Lower leg skin (tissue), 3 donors: ENCODE measurements around the gene TTLL1.
"Not testable (repeated sequence)": the region's sequence is repeated elsewhere in the genome, so short reads cannot be mapped to it uniquely, and the experiment has no call there.

Experiments
- CTCF ChIP-seq, 3 donors: fragments of 450-650 bp; IDR thresholded peaks; one replicate each; pipeline ENCODE4 v1.5.1; 2016; ENCODE audit warnings: antibody characterized with exemption in 3 of 3, mild to moderate bottlenecking in 3 of 3, moderate library complexity in 2 of 3
- POLR2A ChIP-seq, 2 donors: fragments of 450-650 bp; IDR thresholded peaks; one replicate each; pipeline ENCODE4 v1.6.1; 2016 to 2017; ENCODE audit warnings: antibody characterized with exemption in 2 of 2, mild to moderate bottlenecking in 1 of 2, moderate library complexity in 1 of 2

- not testable (repeated sequence) for TF ChIP-seq CTCF, POLR2A (IDR thresholded peaks at IDR 0.05)
Measured at GRCh38 chr22:43104950-43105349, 15.8 kb upstream of the TTLL1 start.
